GM20000 (cell line): Measurements from ENCODE around the gene ARPC4.

Source experiments
- DNase-seq: peaks from one replicate; pipeline ENCODE4 v3.0.0; 2012; ENCODE audit warnings: low spot score
- TF ChIP-seq, protein P1 (sequence below): IDR thresholded peaks from 2 replicates; pipeline ENCODE4 v1.5.1; 2012; ENCODE audit warnings: mild to moderate bottlenecking, control low read depth; ENCODE audit errors: extremely low read depth, missing control alignments

The ARPC4 gene

GRCh38 chr3:9792405-9793160 is at the start of gene ARPC4, which contains the start of gene TADA3:
TSS of gene ARPC4 (plus strand) at chr3:9793082. CDS start at chr3:9793122, 40 bp downstream.
TSS of gene TADA3 (minus strand) at chr3:9792473. CDS start at chr3:9791466, 1,007 bp downstream.
- TF ChIP-seq, protein P1, sequence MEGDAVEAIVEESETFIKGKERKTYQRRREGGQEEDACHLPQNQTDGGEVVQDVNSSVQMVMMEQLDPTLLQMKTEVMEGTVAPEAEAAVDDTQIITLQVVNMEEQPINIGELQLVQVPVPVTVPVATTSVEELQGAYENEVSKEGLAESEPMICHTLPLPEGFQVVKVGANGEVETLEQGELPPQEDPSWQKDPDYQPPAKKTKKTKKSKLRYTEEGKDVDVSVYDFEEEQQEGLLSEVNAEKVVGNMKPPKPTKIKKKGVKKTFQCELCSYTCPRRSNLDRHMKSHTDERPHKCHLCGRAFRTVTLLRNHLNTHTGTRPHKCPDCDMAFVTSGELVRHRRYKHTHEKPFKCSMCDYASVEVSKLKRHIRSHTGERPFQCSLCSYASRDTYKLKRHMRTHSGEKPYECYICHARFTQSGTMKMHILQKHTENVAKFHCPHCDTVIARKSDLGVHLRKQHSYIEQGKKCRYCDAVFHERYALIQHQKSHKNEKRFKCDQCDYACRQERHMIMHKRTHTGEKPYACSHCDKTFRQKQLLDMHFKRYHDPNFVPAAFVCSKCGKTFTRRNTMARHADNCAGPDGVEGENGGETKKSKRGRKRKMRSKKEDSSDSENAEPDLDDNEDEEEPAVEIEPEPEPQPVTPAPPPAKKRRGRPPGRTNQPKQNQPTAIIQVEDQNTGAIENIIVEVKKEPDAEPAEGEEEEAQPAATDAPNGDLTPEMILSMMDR: no peak
- peak; percentile 93 for DNase-seq

- DNase-seq: no peak
- TF ChIP-seq, protein P1: no peak
Observed at GRCh38 chr3:9743548-9743947, 49.3 kb upstream of the ARPC4 start.

DNA sequence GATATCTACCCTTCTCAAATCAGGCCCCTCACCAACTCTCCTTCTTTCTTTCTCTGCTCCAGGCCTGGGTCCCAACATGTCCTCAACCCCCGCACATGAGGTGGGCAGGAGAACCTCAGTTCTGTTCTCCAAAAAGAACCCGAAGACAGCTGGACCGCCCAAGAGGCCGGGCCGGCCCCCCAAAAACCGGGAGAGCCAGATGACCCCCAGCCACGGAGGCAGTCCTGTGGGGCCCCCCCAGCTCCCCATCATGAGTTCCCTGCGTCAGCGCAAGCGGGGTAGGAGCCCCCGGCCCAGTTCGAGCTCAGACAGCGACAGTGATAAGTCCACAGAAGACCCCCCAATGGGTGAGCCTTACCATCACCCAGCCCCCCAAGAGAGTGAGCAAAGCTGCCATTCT is 48.7 kb upstream of the ARPC4 start:
- DNase-seq: no peak
- TF ChIP-seq, protein P1: no peak

- no peak for DNase-seq
- TF ChIP-seq, protein P1: no peak
Observed at GRCh38 chr3:9745521-9745920, 47.4 kb upstream of the ARPC4 start.

GRCh38 chr3:9746330-9746729 is 46.6 kb upstream of the ARPC4 start:
- TF ChIP-seq, protein P1: no peak
- DNase-seq: no peak

- no peak for DNase-seq
- TF ChIP-seq, protein P1: no peak
Observed at GRCh38 chr3:9747267-9747666, 45.6 kb upstream of the ARPC4 start.

GRCh38 chr3:9748031-9748430 is 44.9 kb upstream of the ARPC4 start:
- TF ChIP-seq, protein P1: no peak
- DNase-seq: no peak
